HG03342 (cell line): ENCODE results near the gene KRT33B.
"Not testable (repeated sequence)": the region's sequence is repeated elsewhere in the genome, so short reads cannot be mapped to it uniquely, and the experiment has no call there.

Experiments
- ATAC-seq: cut with Tn5 transposase; IDR thresholded peaks from one replicate; pipeline ENCODE4 v1.9.1; 2021; ENCODE audit warnings: mild to moderate bottlenecking, moderate library complexity; ENCODE audit not compliant: unreplicated experiment

KRT33B gene

DNA sequence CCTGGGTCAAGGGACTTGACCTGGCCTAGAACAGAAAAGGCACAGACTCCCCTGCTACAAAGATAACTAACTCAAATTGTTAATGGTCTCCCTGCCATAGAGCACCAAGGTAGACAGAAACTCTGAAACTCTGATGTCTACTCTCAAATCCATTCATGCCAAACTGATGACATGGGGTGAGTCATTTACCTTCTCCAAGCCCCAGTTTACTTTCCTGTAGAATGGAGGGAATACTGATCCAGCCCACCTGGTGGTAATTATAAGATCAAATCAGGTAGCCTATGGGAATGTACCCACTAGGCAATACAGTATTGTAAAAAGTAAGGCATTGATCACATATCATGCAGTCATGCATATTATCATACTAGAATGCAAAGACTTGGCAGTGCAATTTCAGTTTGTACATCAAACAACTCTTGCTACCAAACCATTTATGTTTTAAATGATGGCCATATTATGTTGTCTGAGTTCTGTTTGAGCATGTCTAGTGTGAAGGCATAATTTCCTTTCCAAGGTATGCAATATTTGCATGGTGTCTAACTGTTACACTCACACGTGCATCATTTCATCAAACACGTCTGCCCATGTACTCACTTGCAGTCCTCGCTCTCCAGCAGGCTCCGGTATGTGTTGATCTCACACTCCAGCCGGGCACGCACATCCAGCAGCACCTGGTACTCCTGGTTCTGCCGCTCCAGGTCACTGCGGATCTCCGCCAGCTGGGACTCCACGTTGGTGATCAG lies 24.8 kb upstream of the KRT33B start:
- no peak for ATAC-seq

DNA sequence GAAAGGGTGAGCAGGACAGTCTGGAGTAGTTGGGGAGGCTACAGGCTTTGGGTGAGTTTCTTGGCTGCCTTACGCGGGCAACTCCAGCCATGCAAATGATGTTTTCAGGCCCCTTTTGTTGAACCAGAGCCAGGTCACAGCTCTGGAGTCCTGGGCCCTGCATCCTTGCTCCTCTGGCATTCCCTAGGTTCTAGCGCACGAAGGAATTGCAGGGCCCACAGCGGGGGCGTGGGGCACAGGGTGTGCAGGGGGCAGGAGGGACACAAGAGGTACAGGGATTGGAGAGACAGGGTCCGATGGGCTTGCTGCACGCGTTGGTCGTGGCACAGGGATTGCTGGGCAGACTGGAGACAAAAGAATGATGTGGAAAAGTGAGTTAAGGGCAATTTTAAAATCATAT lies 24.2 kb upstream of the KRT33B start:
- no peak for ATAC-seq

- ATAC-seq, result no peak
Observed at GRCh38 chr17:41393294-41393693, 23.7 kb upstream of the KRT33B start.

DNA sequence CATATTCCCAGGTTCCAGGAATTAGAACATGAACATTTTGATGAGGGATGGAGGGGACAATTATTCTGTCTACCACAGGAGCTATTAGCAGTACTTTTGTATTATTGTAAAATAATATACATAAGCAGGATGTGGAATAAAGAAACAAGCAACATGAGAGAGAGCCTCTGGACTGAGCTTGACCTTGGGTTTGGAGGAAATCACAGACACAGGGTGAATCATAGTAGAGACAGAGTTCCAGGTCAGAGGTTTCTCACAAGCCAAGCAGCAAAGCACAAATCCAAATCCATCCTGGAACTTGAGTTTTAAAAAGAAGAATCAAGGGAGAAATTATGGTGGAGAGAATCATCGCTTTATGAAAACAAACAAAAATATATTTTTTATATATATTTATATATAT lies 22.7 kb upstream of the KRT33B start:
- no peak for ATAC-seq

DNA sequence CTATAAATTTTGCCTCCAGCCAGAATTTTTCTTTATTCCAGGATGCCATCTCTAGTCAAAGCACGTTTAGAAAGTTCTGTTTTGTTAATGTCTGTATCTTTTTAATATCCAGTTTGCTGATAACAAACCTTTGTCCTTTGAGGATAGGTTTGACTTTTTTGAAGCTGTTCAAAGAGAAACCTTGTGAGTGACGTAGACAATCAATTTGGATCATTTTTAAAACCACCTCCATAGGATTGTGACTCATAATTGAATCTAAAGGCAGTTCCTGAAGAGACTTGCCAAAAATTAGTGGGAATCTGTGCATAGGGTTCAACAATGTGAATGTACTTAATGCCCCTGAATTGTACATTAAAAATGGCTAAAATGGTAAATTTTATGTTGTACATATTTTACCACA lies 21.9 kb upstream of the KRT33B start:
- no peak for ATAC-seq

DNA sequence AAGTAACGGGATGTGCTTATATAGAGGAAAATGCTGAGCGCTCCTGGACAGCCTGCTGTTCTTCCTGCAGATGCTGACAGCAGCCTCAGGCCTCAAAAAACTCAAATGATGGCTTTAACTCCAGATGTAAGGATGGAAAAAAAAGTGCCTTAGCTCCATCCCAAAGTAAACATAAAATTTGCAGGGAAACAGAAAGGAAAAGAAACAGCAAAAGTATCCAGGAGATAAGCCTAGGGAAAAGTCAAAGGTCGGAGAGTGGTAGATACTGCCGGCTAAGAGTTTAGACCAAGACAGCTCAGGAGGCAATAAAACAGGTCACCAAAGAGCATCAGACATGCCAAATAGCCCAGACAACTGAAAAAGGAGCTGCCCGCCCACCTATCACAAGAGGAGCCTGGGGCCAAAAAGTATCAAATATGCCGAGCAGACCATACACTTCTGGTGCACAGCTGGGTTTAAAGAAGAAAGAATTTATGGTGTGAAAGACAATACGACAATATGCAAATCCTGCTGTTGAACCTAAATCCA lies 20.9 kb upstream of the KRT33B start:
- no peak for ATAC-seq

- no peak for ATAC-seq
Observed at GRCh38 chr17:41387670-41388069, 18.1 kb upstream of the KRT33B start.

DNA sequence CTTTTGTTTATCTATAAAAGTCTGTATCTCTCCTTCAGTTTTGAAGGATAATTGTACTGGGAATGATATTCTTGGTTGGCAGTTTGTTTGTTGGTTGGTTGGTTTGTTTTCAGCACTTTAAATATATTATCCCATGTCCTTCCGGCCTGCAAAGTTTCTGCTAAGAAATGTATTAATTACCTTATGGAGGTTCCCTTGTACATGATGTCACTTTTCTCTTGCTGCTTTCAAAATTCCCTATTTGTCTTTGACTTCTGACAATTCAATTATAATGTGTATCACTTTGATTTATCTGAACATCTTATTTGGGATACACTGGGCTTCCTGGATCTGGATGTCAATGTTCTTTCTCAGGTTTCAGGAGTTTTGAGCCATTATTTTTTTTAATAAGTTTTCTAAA lies 16.6 kb upstream of the KRT33B start:
- ATAC-seq, result no peak

GRCh38 chr17:41383690-41384089 lies 14.1 kb upstream of the KRT33B start:
- no peak for ATAC-seq

DNA sequence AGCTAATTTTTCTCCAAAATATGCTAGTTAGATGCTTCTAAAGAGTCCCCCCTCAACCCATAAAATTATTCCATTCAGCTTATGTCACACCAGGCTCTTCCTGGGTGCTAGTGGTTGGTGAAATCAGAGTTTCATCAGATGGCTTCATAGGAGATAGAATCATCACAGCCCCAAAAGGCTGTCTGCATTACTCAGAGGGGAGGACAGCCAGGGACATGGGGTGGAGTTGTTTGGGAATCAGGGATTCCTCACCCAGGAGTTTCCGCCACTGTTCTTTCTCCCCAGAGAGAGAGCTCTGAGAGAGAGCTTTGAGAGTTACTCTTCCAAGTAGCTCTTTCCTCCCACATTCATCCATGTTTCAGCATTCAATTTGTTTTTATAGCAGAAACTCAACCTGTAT lies 12.8 kb upstream of the KRT33B start:
- ATAC-seq, result no peak

DNA sequence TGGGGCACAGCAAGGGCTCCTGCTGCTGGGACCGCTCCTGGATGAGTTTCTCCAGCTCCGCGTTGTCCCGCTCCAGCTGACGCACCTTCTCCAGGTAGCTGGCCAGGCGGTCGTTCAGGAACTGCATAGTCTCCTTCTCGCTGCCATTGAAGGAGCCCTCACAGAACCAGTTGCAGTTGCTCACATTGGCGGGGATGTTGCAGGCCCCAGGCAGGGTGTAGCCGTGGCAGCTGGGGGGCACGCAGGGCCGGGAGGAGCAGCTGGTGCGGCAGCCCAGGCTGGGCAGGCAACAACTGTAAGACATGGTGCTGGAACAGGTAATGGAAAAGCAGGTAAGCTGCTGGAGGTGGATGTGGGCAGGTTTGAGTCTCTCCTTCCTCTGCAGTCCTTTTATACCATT lies 12.3 kb upstream of the KRT33B start, which contains the start of gene KRT34:
Gene KRT34 (minus strand): TSS at position 364 of the 400 bp plus-strand sequence. CDS start 60 bp downstream, at position 304.
- not testable (repeated sequence) for ATAC-seq

DNA sequence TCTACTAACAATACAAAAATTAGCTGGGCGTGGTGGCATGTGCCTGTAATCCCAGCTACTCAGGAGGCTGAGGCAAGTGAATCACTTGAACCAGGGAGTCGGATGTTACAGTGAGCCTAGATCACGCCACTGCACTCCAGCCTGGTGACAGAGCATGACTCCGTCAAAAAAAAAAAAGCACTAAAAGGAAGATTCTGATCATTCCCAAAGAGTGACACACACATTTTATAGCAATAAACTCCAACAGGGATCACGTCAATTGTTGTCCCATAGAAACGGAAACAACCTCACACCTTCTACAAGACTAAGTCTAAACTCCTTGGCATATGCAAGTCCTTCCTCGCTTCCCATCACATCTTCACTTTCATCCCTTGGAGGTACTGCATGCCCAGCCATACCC lies 10.5 kb upstream of the KRT33B start:
- ATAC-seq, result not testable (repeated sequence)

GRCh38 chr17:41377546-41377945 lies 7.9 kb upstream of the KRT33B start:
- no peak for ATAC-seq

DNA sequence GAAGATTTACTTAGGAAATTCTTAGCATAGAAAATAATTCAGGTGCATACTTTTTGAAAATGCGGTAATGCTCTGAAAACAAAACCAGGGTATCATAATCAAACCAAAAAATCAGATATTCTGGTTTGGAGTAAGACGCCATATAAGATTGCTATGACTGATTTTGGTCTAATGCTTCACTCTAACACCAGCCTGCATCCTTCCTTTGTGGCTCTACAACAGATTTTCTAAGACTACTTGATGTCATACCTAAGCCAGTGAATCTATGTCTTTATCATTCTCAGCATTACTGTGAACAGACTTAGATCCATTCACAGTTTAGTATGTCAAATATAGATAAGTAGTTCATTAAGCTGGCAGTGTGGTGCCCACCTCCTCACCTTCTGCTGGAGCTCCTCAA lies 590 bp downstream of the KRT33B start:
- no peak for ATAC-seq

GRCh38 chr17:41367426-41368075 lies 2.1 kb downstream of the KRT33B start:
- no peak for ATAC-seq

GRCh38 chr17:41366070-41366469 lies 3.5 kb downstream of the KRT33B start:
- no peak for ATAC-seq

DNA sequence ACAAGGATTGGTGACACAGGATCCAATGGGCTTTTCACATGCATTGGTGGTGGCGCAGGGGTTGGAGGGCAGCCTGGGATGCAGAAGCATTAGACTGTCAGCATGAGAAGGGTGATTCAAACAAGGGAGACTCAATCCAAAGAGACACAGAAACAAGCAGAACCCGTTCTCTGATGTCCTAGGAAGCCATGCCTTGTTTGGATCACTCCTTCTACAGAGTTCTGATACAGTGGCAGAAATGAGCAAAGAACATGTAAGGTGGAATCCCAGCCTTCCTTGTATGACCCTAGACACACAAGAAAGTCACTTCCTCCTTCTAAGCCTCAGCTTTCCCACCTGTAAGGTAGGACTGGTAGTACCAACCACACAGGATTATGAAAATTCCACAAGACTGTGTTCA lies 5.7 kb downstream of the KRT33B start:
- no peak for ATAC-seq

DNA sequence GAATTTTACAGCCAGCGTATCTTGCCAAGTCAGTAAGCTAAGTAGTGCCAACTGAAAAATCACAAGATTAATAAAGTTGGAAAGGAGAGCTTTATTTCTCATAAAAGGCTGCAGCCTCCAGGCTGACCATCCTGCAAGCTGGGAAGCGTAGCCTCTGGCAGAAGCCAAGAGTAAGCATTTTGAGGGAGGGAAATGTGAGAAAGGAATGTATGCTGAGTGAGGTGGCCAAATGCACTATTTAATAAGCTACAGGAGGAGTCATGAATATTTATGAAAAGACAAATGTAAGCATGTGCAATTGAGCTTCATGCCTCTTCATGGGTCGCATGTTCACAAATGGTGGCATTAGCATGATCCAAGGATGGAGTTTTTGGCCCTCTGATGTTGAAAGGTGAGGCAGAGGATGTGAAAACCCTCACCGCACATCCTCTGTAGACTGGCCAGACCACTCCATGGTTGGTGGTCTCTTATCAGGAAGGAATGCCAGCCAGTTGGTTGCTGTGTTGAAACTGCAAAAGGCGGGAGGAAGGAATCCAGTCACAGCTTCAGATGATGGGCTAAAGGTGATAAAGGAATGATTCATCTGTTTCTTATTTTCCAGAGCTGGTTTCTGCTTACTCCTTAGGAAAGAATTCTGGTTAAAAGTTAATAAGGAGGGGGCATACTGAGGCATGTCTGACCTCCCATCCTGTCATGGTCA lies 9.2 kb downstream of the KRT33B start:
- ATAC-seq, result no peak

- ATAC-seq, result no peak
Observed at GRCh38 chr17:41354536-41354935, 15.1 kb downstream of the KRT33B start.

GRCh38 chr17:41352597-41353366 lies 16.8 kb downstream of the KRT33B start:
- ATAC-seq, result no peak

- no peak for ATAC-seq
Observed at GRCh38 chr17:41351177-41351576, 18.4 kb downstream of the KRT33B start.
